ENCODE measurements around the gene SOX5. TPM values are rescaled to one million over a fixed set of nuclear protein-coding genes. Genes with fewer than 3 reads are reported as not detected.

Gene SOX5
- total and polyA plus RNA-seq, 2 of the 8 experiments (the other 6 are each of a cell fraction or from before 2014, with no cell fraction given) = 2.2 to 2.6 TPM

GRCh38 chr12:23964812-23965211, 15.3 kb upstream of the SOX5 start (continued):
- TF ChIP-seq, protein P1, sequence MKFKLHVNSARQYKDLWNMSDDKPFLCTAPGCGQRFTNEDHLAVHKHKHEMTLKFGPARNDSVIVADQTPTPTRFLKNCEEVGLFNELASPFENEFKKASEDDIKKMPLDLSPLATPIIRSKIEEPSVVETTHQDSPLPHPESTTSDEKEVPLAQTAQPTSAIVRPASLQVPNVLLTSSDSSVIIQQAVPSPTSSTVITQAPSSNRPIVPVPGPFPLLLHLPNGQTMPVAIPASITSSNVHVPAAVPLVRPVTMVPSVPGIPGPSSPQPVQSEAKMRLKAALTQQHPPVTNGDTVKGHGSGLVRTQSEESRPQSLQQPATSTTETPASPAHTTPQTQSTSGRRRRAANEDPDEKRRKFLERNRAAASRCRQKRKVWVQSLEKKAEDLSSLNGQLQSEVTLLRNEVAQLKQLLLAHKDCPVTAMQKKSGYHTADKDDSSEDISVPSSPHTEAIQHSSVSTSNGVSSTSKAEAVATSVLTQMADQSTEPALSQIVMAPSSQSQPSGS (IDR thresholded peaks at IDR 0.05; ENCODE audit: low read length) = no peak
- TF ChIP-seq BCL11A (IDR thresholded peaks at IDR 0.05; ENCODE audit: low read depth in 2 of 2, low read length in 2 of 2) (no peak), MAFK (IDR thresholded peaks at IDR 0.05; ENCODE audit: low read depth, low read length) (no peak)
